ENCODE data around the gene PIGS. TPM values are rescaled to one million over a fixed set of nuclear protein-coding genes. Genes with fewer than 3 reads are reported as not detected.

PIGS gene
- total RNA-seq, 1 experiment from 2014 or later: 50.2 TPM

DNA sequence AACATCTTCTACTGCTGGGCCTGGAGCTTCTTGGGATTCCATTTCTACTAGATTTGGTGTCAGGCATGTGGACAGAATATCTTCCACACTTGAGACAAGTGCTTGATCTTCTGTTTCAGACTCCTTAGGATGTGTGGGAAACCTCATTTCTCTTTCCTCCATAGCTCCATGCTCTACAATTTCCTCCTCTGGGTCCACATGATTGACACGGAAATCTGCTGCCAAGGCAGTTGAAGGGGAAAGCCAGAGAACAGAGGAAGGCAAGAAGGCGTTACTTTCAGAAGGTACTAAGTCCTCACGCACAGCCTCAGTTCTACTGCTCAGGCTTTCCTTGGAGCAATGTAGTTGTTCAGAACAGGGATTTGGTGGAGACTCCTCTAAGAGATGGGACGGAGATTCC lies 20.9 kb upstream of the PIGS start:
- Histone ChIP-seq H3K4me3 (ENCODE audit: low read length) (no peak overlapping the region), H3K4me1 (ENCODE audit: low read length) (peaks cover 1% of the 10 kb centered on the region), H3K9me2 (replicated peaks; ENCODE audit: insufficient read depth, low read length) (no peaks in the 10 kb centered on the region), H4K20me1 (ENCODE audit: insufficient read depth, low read depth, low read length) (no peaks in the 10 kb centered on the region), H3K27ac (ENCODE audit: low read length) (no peak overlapping the region), H2AFZ (ENCODE audit: low read length) (no peak overlapping the region), H3K4me2 (ENCODE audit: low read depth, low read length, poor library complexity, severe bottlenecking) (no peak overlapping the region), H3K27me3 (ENCODE audit: low read length) (no peaks in the 10 kb centered on the region), H3K36me3 (ENCODE audit: insufficient read depth, low read length) (peaks cover 38% of the 10 kb centered on the region), H3K9me3 (ENCODE audit: low read length) (no peaks in the 10 kb centered on the region), H3K79me2 (ENCODE audit: low read length) (peaks cover 38% of the 10 kb centered on the region), H3K9ac (ENCODE audit: low read length) (no peak overlapping the region)
- no peak for DNase-seq

DNA sequence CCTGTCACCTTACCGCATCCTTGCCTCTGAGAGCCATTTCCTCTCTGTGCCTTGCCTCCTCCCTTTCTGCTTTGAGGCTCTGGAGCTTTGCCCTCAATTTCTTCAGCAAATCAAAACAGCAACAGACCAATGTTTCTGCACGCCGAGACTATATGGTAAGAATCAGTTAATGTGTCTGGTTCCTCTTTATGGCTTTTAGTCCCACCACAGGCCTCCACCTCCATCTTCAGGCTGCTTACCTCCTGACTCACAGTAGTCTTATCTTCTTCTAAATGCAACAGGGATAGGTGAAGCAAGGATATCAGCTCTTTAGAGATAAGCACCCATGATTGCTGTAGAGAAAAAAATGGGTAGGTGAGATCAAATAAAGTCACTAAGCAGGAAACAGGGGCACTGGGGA lies 14.5 kb upstream of the PIGS start:
- Histone ChIP-seq H3K27ac (ENCODE audit: low read length) (no peak overlapping the region), H3K27me3 (ENCODE audit: low read length) (no peaks in the 10 kb centered on the region), H2AFZ (ENCODE audit: low read length) (no peak overlapping the region), H3K9me2 (replicated peaks; ENCODE audit: insufficient read depth, low read length) (no peaks in the 10 kb centered on the region), H3K4me1 (ENCODE audit: low read length) (no peaks in the 10 kb centered on the region), H4K20me1 (ENCODE audit: insufficient read depth, low read depth, low read length) (no peaks in the 10 kb centered on the region), H3K36me3 (ENCODE audit: insufficient read depth, low read length) (peaks cover 72% of the 10 kb centered on the region), H3K4me2 (ENCODE audit: low read depth, low read length, poor library complexity, severe bottlenecking) (no peak overlapping the region), H3K79me2 (ENCODE audit: low read length) (peaks cover 12% of the 10 kb centered on the region; the same call in 1 of the 2 replicates), H3K9me3 (ENCODE audit: low read length) (no peaks in the 10 kb centered on the region), H3K4me3 (ENCODE audit: low read length) (no peak overlapping the region), H3K9ac (ENCODE audit: low read length) (no peak overlapping the region)
- no peak for DNase-seq

DNA sequence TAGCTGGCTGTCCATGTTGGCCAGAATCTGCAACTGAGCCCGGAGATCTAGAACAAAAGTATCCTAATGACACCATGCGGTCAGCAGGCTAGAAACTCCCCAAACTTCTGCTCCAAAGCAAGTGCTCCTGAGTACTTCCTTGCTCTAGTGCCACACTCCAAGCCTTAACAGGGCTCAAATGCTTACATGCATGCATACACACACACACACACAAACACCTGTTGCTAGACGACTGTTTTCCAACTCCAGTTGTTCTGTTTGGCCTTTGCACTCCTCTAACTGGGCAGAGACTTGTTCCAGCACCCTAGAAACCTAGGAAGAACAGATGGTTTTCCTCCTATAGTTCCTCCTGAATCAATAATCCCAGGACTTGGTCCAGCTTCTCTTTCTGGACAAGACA lies 13.1 kb upstream of the PIGS start:
- no peak overlapping the region for H2AFZ ChIP-seq (ENCODE audit: low read length)
- no peak overlapping the region for H3K9ac ChIP-seq (ENCODE audit: low read length)
- H3K9me3 ChIP-seq (ENCODE audit: low read length): no peaks in the 10 kb centered on the region
- peaks cover 64% of the 10 kb centered on the region for H3K36me3 ChIP-seq (ENCODE audit: insufficient read depth, low read length)
- no peak overlapping the region for H3K4me2 ChIP-seq (ENCODE audit: low read depth, low read length, poor library complexity, severe bottlenecking)
- H3K79me2 ChIP-seq (ENCODE audit: low read length): peaks cover 7% of the 10 kb centered on the region; the same call in 1 of the 2 replicates
- H3K4me3 ChIP-seq (ENCODE audit: low read length): no peak overlapping the region
- H4K20me1 ChIP-seq (ENCODE audit: insufficient read depth, low read depth, low read length): no peaks in the 10 kb centered on the region
- no peak for DNase-seq
- no peaks in the 10 kb centered on the region for H3K27me3 ChIP-seq (ENCODE audit: low read length)
- H3K4me1 ChIP-seq (ENCODE audit: low read length): no peaks in the 10 kb centered on the region
- H3K9me2 ChIP-seq (replicated peaks; ENCODE audit: insufficient read depth, low read length): no peaks in the 10 kb centered on the region
- H3K27ac ChIP-seq (ENCODE audit: low read length): no peak overlapping the region

DNA sequence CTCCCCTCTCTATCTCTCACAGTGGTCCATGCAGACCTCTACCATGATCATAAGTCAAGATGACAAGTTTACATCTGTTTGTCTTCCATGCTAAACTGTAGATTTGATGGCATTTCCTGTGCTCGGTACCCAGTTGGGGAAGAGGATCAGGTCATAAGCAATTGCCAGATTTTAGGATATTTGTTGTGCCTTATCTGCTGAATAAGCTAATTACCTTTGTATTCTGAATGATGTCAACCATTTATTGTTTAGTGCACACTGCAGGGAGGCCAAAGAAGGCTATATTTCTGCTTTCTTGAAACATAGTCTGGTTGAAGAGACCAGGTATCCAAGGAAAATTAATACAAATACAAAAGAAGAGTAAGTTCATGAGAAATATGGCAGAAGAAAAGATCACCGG lies 11.2 kb upstream of the PIGS start:
- no peak overlapping the region for H2AFZ ChIP-seq (ENCODE audit: low read length)
- no peaks in the 10 kb centered on the region for H3K9me2 ChIP-seq (replicated peaks; ENCODE audit: insufficient read depth, low read length)
- no peaks in the 10 kb centered on the region for H3K27me3 ChIP-seq (ENCODE audit: low read length)
- no peaks in the 10 kb centered on the region for H4K20me1 ChIP-seq (ENCODE audit: insufficient read depth, low read depth, low read length)
- H3K27ac ChIP-seq (ENCODE audit: low read length): no peak overlapping the region
- H3K4me1 ChIP-seq (ENCODE audit: low read length): peaks cover 5% of the 10 kb centered on the region
- no peak for DNase-seq
- peaks cover 65% of the 10 kb centered on the region for H3K36me3 ChIP-seq (ENCODE audit: insufficient read depth, low read length)
- no peaks in the 10 kb centered on the region for H3K9me3 ChIP-seq (ENCODE audit: low read length)
- no peak overlapping the region for H3K9ac ChIP-seq (ENCODE audit: low read length)
- no peak overlapping the region for H3K4me3 ChIP-seq (ENCODE audit: low read length)
- H3K4me2 ChIP-seq (ENCODE audit: low read depth, low read length, poor library complexity, severe bottlenecking): no peak overlapping the region
- no peaks in the 10 kb centered on the region; the same call in 1 of the 2 replicates for H3K79me2 ChIP-seq (ENCODE audit: low read length)

DNA sequence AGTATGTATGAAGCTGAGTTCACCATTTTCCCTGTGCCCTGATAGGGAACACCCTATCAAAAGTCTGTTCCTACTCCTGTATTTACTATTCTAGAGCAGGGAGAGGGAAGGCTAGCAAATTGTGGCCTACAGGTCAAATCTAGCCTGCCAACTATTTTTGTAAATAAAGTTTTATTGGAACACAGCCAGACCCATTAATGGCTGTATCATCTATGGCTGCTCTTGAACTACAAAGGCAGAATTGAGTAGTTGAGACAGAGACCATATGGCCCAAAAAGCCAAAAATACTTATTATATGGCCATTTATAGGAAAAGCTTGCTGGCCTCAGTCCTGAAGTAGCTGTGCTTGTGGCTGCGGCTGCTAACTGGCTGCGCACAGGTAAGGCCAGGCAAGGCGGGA lies 9.6 kb upstream of the PIGS start:
- peaks cover 55% of the 10 kb centered on the region for H3K36me3 ChIP-seq (ENCODE audit: insufficient read depth, low read length)
- H3K79me2 ChIP-seq (ENCODE audit: low read length): no peaks in the 10 kb centered on the region
- H2AFZ ChIP-seq (ENCODE audit: low read length): no peak overlapping the region
- no peaks in the 10 kb centered on the region for H4K20me1 ChIP-seq (ENCODE audit: insufficient read depth, low read depth, low read length)
- no peaks in the 10 kb centered on the region for H3K9me2 ChIP-seq (replicated peaks; ENCODE audit: insufficient read depth, low read length)
- no peaks in the 10 kb centered on the region for H3K9me3 ChIP-seq (ENCODE audit: low read length)
- DNase-seq: no peak
- no peak overlapping the region for H3K4me2 ChIP-seq (ENCODE audit: low read depth, low read length, poor library complexity, severe bottlenecking)
- no peak overlapping the region for H3K9ac ChIP-seq (ENCODE audit: low read length)
- peaks cover 14% of the 10 kb centered on the region for H3K4me1 ChIP-seq (ENCODE audit: low read length)
- no peaks in the 10 kb centered on the region for H3K27me3 ChIP-seq (ENCODE audit: low read length)
- no peak overlapping the region for H3K4me3 ChIP-seq (ENCODE audit: low read length)
- H3K27ac ChIP-seq (ENCODE audit: low read length): no peak overlapping the region

GRCh38 chr17:28579526-28579925 lies 8.2 kb upstream of the PIGS start:
- no peak overlapping the region for H2AFZ ChIP-seq (ENCODE audit: low read length)
- peaks cover 21% of the 10 kb centered on the region for H3K4me1 ChIP-seq (ENCODE audit: low read length)
- no peak overlapping the region for H3K4me3 ChIP-seq (ENCODE audit: low read length)
- no peak for DNase-seq
- H3K4me2 ChIP-seq (ENCODE audit: low read depth, low read length, poor library complexity, severe bottlenecking): no peak overlapping the region
- no peak overlapping the region for H3K9ac ChIP-seq (ENCODE audit: low read length)
- H3K9me3 ChIP-seq (ENCODE audit: low read length): no peaks in the 10 kb centered on the region
- H3K79me2 ChIP-seq (ENCODE audit: low read length): peaks cover 5% of the 10 kb centered on the region; the same call in 1 of the 2 replicates
- H3K36me3 ChIP-seq (ENCODE audit: insufficient read depth, low read length): peaks cover 45% of the 10 kb centered on the region
- no peaks in the 10 kb centered on the region for H3K9me2 ChIP-seq (replicated peaks; ENCODE audit: insufficient read depth, low read length)
- no peaks in the 10 kb centered on the region for H3K27me3 ChIP-seq (ENCODE audit: low read length)
- no peak overlapping the region for H3K27ac ChIP-seq (ENCODE audit: low read length)
- no peaks in the 10 kb centered on the region for H4K20me1 ChIP-seq (ENCODE audit: insufficient read depth, low read depth, low read length)

DNA sequence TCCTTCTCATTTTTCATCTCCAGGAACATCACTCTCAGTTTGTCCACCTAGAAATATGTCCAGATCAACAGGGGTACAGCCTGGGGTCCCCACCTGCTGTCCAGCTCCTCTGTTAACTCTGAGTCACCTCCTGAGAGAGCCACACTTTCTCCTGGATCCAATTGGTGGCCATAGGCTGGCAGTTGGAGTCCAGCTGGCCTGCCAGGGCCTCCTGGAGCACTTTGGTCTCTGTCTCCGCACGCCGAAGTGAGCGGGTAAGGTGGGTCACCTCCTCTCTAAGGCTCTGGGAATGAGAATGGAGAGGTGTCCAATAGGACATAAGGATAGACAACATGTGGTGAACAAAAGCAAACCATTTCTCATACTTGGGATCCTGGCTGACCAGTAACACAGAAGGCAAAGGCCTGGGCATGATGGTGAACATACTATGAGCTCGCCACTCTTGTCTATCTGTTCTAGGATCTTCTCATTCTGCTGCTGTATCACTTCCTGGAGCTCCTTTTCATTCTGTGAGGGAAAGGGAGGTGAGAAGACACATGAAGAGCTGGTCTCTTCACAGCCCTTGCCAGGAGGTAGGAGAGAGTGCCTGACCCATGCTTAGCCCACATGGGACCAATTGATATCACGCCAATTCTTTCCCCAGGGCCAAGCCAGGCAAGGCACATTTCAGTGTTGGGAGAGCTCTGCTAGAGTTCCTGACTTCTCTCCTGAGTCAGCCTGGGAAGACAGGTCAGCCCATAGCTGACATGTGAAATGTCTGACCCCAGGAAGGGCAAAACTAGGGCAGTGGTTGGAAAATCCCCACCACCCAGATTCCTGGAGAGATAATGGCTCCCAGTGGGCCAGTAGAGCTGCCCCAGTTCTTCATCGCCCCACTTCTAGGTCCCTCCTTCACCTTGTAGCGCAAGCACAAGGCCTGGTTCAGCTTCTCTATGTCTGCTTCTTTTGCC lies 7.2 kb upstream of the PIGS start:
- Histone ChIP-seq H3K27ac (ENCODE audit: low read length) (no peak overlapping the region), H2AFZ (ENCODE audit: low read length) (no peak overlapping the region), H3K27me3 (ENCODE audit: low read length) (no peaks in the 10 kb centered on the region), H3K36me3 (ENCODE audit: insufficient read depth, low read length) (peaks cover 47% of the 10 kb centered on the region), H3K4me3 (ENCODE audit: low read length) (no peak overlapping the region), H3K79me2 (ENCODE audit: low read length) (peaks cover 5% of the 10 kb centered on the region; the same call in 1 of the 2 replicates), H3K4me2 (ENCODE audit: low read depth, low read length, poor library complexity, severe bottlenecking) (no peak overlapping the region), H3K4me1 (ENCODE audit: low read length) (peaks cover 22% of the 10 kb centered on the region), H3K9me3 (ENCODE audit: low read length) (no peaks in the 10 kb centered on the region), H3K9me2 (replicated peaks; ENCODE audit: insufficient read depth, low read length) (no peaks in the 10 kb centered on the region), H3K9ac (ENCODE audit: low read length) (no peak overlapping the region), H4K20me1 (ENCODE audit: insufficient read depth, low read depth, low read length) (no peaks in the 10 kb centered on the region)
- DNase-seq: no peak

DNA sequence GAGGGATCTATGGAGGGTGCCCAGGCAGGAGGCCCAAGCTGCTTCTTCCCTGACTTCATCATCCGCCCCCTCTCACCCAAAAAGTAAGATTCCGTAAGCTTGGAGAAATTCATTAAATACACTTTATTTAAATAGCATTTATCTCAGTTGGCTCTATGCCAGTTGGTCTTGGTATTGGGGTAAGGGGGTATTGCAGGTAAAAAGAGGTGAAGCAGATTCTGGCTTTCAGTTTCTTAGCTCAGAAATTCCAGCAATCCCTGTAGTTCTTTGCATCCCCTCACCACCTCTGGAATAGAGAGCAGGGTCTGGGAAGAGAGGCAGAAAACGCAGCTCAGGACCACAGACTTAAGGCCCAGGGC lies 6.1 kb upstream of the PIGS start:
- Histone ChIP-seq H3K4me3 (ENCODE audit: low read length) (peak overlapping the region; percentile 41; the same call in 1 of the 2 replicates), H3K79me2 (ENCODE audit: low read length) (peaks cover 5% of the 10 kb centered on the region; the same call in 1 of the 2 replicates)
- peak; percentile 50 for DNase-seq

More for the DNA sequence above, 6.1 kb upstream of the PIGS start:
- Histone ChIP-seq H3K4me1 (ENCODE audit: low read length) (peaks cover 32% of the 10 kb centered on the region), H4K20me1 (ENCODE audit: insufficient read depth, low read depth, low read length) (no peaks in the 10 kb centered on the region), H3K4me2 (ENCODE audit: low read depth, low read length, poor library complexity, severe bottlenecking) (peak overlapping the region; percentile 58), H3K27me3 (ENCODE audit: low read length) (no peaks in the 10 kb centered on the region), H3K9ac (ENCODE audit: low read length) (peak overlapping the region; percentile 60), H3K9me3 (ENCODE audit: low read length) (no peaks in the 10 kb centered on the region), H2AFZ (ENCODE audit: low read length) (no peak overlapping the region), H3K9me2 (replicated peaks; ENCODE audit: insufficient read depth, low read length) (no peaks in the 10 kb centered on the region), H3K27ac (ENCODE audit: low read length) (peak overlapping the region; percentile 80), H3K36me3 (ENCODE audit: insufficient read depth, low read length) (peaks cover 37% of the 10 kb centered on the region)
